Fibroblast of pulmonary artery (primary cell): Measurements from ENCODE around the gene DLAT.

ENCODE experiments used
- DNase-seq: peaks from one replicate; pipeline ENCODE4 v3.0.0-alpha.2; 2010; ENCODE audit warnings: low read depth
- H3K4me3 ChIP-seq: replicated peaks from 2 replicates; pipeline ENCODE4 v1.5.1; 2011; ENCODE audit warnings: low read depth, mild to moderate bottlenecking, control low read depth, low read length, moderate library complexity
- CTCF ChIP-seq: IDR thresholded peaks from 2 replicates; pipeline ENCODE4 v1.5.1; 2011; ENCODE audit warnings: mild to moderate bottlenecking, control low read depth, low read length, inconsistent platforms; ENCODE audit errors: missing control alignments

The DLAT gene

GRCh38 chr11:112049777-112050176 lies 24.6 kb downstream of the DLAT start:
- no peak for TF ChIP-seq CTCF
- no peak for DNase-seq

GRCh38 chr11:112050721-112051120 lies 25.5 kb downstream of the DLAT start:
- DNase-seq = no peak
- no peak for TF ChIP-seq CTCF
- H3K4me3 ChIP-seq = no peak overlapping the region

More at GRCh38 chr11:112049777-112050176, 24.6 kb downstream of the DLAT start:
- H3K4me3 ChIP-seq = no peak overlapping the region

DNA sequence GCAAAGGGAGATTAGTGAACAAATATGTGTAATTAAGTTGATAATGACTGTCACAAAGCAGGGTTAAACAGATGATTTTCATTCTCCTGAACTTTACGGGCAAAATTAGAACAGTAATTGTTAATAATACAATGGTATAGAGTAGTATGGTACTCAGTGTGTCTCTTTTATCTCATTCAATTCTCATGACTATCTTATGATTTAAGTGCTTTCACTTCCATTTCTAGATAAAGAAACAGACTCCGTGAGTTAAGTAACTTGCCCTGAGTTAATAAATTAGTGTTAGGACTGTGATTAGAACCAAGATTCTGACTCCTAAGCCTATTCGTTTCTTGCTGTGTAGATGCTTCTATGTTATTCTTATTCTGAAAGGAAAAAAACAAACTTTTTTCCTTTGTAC lies 26.6 kb downstream of the DLAT start:
- no peak for DNase-seq
- H3K4me3 ChIP-seq = no peak overlapping the region
- no peak for TF ChIP-seq CTCF

GRCh38 chr11:112057170-112057569 lies 32.0 kb downstream of the DLAT start:
- no peak for TF ChIP-seq CTCF
- DNase-seq = no peak
- H3K4me3 ChIP-seq = no peak overlapping the region

DNA sequence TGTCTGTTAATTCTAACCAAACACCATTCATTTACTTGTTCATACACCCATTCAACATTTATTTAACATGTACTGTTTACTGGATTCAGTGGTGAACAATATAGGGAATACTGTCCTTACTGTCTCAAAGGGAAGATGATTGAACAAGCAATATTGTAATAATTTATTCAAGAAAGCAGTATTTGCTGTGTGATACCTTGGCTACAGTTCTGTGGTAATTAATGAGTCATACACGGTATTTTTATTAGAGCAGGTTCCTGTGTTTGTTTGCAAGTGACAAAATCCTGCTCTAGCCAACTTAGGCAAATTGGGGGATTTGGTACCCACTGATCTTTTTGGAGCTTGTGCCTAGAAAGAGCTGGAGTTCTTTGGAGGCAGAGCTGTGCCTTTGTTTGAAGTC lies 32.9 kb downstream of the DLAT start:
- no peak overlapping the region for H3K4me3 ChIP-seq
- no peak for TF ChIP-seq CTCF
- no peak for DNase-seq

DNA sequence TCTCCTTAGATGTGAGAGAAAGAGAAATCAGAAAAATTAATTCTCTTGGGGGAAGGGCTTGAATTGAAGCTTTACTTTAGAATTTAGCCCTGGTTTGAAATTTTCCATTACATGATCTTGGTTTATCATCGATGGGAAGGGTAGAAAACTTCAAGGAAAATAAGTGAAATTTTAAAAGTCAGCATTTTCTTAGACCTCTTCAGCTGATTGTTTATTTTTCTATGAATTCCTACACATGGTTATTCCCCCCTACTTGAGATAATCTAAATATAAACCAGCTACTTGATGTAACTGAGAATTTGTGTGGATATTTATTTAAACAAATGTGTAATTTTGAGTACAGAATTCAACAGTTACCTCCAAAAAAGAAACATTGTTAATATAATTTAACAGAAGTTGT lies 37.7 kb downstream of the DLAT start:
- no peak for TF ChIP-seq CTCF
- no peak for DNase-seq

DNA sequence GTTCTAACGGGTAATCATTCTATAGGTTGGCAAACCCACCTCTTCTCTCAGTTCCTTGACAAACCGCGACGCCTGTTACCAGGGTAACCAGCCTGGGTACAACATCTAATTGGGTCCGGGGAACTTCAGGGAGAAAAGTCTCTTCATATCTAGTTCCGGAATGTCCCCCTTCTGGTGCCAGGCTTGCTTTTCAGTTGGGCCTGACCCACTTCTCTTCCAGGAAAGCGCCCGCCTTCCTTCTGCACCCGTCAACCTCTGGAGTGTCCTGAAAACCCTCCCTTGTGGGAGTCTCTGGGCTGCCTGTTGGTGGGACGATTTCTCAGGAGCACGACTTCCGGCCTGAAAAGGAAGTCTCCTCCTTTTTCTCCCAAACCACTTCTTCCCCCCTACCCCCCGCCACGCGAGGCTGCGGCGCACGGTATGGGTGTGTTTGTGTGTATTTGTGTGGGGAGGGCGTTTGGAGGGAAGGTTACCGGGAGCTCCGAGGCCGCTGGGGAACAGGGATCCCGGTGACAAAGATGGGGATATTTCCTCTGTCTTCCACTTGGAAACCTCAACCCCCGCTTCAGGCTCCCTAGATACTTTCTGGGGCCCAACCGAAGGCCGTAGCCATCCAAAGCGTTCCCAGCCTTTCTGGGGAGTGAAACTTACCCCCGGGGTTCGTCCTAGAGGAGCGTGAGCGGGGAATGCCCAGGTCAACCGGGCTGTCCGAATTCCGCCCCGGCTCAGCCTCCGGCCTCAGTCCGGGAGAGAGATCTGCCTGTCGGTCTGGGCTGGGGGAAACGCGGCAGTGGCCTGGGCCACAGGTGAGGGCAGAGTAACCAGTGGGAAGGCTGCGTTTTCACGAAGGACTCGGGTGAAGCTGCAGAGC lies 49.0 kb downstream of the DLAT start, which contains the start of the genes NKAPD1 and PIH1D2:
Gene NKAPD1, plus strand, starts transcription at position 359 of the 871 bp plus-strand sequence. CDS start 1,276 bp downstream, outside the sequence.
Gene PIH1D2, minus strand, starts transcription at position 77 of the 871 bp plus-strand sequence. CDS start 843 bp downstream, outside the sequence.
- peak; percentile 93 for DNase-seq
- peak within 1 kb of the TSS; percentile 97 for H3K4me3 ChIP-seq
- TF ChIP-seq CTCF = peak; percentile 7

More for the DNA sequence above, 37.7 kb downstream of the DLAT start:
- no peak overlapping the region for H3K4me3 ChIP-seq
